Measurements from ENCODE around the gene ARHGDIG.
"Not testable (repeated sequence)": the region's sequence is repeated elsewhere in the genome, so short reads cannot be mapped to it uniquely, and the experiment has no call there.

Gene ARHGDIG

DNA sequence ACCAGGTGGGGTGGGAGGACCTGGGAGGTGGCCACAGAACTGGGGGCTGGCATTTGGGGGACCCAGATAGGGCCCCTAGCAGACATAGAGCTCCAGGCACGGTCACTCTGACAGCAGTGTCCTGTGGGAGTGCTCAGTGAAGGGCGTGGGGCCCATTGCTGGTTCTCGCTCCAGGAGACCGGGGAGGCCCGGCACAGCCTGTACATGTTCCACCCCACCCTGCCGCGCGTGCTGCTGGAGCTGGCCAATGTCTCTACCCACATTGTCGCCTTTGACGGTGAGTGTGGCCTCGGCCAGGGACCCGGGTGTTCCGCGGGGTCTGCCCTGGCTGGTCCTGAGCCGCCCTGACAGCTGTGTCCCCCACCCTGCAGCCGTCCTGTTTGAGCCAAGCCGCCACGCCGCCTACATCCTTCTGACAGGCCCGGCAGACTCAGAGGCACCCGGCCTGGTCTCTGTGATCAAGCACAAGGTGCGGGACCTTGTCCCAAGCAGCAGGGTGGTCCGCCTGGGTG is 15.9 kb upstream of the ARHGDIG start:
- no peak for DNase-seq (ENCODE audit: low read depth)

DNA sequence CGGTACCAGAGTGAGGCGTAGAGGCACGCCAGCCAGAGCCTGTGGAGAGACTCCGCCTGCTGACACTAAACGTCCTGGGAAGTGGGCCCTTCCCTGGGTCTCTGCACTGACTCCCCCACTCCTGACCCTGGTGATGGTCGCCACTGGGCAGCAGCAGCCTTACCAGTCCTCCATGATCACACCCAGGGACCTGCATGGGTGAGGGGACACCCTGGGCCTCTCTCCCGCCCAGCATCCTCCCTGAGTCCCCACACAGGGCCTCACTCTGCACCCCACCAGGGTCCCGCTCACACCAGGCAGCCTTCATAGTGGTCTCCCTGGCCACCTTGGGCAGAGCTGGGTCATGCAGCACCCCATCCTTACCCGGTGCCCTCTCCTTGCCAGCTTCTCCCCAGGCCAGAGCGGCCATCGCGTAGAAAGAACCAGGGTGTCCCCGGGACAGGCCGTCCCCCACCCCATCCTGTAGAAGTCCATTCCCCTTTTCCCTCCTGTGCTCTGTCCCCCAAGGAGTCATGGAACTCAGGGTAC is 15.3 kb upstream of the ARHGDIG start:
- no peak for DNase-seq (ENCODE audit: low read depth)

DNA sequence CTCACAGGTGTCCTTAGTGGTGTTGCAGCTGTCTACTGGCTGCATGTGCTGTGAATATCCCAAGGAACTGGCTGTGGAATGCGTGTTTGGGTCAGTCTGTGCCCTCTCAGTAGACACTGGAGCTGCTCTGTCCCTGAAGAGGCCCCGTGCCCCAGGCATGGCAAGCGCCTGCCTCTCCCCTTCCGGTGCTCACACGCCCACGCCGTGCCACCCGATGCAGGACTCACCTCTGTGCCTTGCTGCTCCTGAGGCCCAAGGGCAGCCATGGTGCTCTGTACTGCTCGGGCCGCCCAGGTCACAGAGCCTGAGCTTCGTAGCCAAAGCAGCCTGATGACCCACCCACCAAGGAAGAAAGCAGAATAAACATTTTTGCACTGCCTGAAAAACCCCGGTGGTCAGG is 14.7 kb upstream of the ARHGDIG start:
- DNase-seq (ENCODE audit: low read depth): no peak

DNA sequence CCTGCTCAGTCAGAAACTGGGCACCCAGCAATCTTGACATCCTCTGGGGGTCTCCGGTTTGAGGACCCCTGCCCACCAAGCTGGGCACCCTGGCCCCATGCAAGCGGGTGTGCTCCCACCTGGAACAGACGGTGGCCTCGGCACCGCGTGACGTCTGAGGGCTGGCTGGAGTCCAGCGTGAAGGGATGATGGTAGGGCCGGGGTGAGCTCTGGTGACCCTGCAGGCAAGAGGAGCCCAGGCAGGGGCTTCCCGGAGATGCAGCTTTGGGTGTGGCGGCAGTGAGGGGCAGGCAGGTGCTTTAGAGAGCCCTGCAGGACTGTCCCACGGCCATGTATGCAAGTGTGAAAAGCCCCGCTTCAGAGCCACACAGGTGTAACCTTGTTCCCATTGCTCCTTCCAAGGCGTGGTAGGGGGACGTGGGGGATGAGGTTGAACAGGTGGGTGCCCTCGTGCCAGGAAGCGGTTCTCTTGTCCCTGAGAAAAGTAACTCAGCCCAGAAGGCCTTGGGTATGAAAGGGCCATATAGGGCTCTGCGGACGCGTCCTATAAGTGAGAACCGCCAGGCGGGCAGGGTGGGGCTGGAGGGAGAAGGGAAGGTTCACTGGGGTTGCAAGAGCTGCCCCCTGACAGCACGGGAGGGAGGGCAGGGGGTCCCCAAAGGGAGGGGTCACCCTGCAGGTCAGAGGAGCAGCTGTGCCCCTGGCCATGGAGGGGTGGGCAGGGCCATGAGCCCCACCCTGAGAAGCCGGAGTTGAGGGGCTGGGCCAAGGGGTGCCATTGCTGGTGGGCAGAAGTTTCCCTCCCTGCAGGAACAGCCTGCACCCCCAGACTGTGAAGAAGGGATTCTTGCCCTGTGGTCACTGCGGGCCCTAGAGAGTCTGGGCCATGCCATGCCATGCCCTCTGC is 13.9 kb upstream of the ARHGDIG start:
- DNase-seq (ENCODE audit: low read depth): no peak

DNA sequence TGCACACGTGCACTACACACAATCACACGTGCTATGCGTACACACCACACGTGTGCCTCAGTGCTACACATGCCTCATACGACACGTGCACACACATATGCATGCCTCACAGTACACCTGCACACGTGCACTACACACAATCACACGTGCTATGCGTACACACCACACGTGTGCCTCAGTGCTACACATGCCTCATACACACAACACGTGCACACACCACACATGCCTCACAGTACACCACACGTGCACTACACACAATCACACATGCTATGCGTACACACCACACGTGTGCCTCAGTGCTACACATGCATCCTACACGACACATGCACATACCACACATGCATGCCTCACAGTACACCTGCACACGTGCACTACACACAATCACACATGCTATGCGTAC is 12.8 kb upstream of the ARHGDIG start:
- DNase-seq (ENCODE audit: low read depth): not testable (repeated sequence)

DNA sequence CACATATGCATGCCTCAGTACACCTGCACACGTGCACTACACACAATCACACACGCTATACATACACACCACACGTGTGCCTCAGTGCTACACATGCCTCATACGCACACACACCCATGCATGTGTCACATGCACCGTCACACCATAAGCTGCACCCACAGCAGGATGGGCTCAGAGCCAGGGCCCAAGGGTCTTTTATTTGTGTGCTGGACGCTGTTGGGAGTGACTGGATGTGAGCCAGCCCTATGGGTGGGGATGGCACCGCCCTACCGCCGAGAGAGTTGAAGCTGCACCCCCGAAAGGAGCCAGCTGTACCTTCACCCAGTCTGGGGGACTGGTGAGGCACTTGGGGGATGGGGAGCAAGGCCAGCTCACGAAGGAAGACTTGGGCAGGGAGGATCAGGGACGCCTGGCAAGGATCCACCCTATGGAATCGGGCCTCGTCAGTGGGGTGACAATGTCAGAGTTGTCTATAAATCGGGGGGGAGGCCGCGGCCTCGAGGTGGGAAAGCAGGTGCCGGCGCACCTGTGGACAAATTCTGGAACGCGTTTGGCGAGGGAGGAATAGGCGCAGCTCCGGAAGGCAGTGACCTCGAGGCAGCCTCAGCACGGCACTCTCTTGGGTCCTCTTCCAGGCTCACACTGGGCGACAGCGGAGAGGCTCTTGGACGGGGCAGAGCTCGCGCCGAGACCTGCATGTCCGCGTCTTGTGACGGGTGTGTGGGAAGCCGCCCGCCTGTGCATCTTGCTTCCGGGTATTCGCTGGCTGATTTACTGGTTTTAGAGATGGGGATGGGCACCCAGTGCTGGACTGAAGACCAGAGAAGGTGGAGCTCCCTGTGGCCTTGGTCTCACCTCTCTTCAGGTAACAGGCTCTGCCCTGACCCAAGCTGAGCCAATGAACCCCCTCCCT is 12.0 kb upstream of the ARHGDIG start:
- no peak for DNase-seq (ENCODE audit: low read depth)

DNA sequence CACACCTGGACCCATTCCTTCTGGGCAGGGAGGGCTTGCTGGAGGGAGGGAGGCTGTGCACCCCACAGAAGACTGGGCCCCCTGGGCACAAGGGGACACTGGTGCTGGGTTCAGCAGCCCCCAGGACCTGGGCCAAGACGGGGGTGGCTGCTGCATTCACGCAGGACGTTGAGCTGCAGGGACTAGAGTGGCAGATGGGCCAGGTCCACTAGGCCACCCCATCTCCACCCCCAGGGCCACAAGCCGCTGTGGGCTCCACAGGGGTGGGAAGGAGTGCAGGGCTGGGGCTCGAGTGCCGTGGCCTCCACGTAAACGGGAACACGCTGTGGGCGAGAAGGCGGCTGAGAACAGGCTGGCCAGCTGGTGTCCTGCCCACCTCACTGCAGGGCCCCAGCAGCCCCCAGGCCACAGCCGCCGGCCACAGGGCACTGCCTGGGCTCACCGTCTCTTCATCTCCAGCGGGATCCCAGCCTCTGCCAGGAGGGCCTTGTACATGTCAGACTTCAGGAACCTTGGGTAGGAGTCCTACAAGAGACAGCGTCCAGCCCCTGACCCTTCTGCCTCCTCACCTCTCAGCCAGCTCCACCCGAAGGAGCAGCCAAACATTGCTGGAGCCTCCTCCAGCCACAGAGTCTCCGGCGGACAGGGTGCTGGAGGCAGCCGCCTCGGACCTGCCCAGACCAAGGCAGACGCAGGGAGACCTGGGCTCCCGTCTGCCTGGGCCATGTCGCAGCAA is 11.2 kb upstream of the ARHGDIG start:
- no peak for DNase-seq (ENCODE audit: low read depth)

DNA sequence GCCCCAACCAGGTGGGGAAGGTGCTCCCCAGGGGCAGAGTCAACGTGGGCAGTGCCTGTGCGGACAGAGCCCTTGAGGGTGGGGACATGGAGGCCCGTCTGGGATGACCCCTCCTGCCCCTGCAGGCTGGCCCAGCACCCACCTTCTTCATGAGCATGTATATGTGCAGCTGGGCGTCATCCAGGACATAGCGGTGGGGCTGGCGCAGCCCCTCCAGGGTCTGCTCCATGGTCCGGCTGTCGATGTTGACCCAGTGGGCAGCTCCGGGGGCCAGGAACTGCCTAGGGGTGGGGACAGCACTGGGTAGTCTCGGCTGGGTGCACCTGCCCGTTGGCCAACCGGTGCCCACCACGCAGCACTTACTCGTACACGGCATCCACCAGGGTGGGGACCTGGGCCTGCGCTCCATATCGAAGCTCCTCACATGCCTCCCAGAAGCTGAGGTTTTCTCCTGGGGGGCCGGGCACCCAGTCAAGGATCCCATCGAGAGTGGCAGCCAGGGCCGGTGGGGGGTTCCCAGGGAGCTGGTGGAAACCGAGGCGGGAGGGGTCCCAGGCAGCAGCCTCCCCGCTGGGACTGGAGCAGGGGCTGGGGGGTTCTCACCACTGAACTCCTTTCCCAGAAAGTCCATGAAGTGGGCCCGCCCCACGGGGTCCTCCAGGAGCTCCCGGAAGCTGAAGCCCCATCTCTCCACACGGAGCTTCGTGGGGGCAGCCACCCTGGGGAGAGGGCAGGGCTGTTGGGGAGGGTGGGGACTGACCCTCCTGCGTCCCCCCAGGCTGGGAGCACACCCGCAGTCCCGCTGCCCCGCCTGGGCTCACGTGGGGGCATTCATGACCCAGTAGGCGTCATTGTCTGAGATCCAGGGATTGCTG is 9.8 kb upstream of the ARHGDIG start:
- DNase-seq (ENCODE audit: low read depth): no peak

DNA sequence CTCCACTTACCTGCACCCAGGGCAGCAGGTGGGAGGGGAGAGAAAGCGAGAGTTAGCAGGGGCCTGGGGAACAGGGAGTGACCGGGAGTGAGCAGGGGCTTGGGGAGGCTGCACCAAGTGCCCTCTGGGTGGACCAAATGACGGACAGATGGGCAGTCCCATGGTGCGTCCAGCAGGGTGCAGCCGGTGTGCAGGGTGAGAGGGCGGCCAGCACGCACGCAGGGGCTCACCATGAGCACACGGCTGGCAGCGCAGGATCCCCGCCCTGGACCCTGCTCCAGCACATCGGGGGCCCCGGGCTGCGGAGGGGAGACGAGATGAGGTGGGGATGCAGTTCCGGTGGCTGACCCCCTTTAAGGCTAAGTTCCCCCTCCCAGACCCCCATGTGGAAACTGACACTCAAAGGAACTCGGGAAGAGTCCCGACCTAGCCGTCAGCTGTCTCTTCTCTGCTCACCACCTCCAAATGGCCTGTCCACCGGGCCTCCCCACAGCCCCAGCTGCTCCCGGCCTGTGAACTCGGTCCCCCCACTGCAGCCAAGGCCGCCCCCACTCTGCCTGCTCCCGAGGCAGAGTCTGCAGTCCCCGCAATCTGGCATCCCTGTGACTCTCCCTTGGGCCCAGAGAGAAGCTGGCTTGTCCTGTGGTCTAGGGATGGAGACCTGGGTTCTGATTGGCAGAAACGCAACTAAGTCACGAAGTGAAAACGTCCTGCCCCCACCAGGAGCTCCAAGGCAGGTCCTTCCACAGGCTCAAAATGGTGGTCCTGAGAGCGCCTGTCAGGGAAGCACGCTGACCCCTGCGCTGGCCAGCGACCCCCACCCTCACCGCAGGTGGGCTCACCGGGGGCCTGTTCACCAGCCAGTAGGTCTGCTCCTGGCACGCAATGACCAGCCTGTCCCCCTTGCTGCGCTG is 7.5 kb upstream of the ARHGDIG start:
- DNase-seq (ENCODE audit: low read depth): no peak

DNA sequence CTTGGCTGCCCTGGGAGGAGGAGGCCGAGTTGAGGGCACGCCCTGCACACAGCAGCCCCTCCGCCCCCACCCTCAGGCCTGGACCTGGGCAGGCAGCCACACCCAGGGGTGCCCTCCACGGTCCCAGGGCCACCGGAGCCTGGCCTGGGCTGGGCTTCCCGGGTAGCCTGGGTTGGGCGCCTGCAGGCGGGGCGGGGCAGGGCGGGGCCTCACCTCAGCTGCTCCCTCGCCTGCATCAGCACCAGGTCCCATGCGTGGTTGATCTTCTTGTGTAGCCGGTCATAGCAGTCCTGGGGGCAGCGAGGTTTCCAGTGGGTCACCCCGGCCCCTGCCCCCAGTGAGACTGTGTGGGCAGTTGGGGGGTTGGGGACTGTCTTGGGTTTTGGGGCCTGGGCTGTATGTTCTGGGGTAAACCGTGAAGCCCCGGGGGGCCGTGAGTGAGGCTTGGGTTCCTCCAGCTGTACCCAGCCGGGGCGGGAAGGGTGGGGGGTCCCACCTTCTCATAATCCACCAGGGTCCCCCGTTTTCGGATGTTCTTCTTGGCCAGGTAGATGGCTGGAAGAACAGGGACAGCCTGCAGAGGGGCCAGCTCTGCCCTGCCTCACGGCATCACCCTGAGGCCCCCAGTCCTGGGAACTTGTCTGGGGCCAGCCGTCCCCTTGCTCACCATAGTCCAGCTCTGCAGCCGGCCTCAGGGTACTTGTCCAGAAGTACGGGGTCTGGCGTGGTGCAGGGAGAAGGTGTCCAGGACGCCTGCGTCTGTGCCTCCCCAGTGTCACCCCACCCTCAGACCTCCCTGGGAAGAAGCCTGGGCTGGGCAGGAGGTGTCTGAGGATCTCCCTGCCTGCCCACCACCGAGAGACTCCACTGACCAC is 6.6 kb upstream of the ARHGDIG start:
- no peak for DNase-seq (ENCODE audit: low read depth)

DNA sequence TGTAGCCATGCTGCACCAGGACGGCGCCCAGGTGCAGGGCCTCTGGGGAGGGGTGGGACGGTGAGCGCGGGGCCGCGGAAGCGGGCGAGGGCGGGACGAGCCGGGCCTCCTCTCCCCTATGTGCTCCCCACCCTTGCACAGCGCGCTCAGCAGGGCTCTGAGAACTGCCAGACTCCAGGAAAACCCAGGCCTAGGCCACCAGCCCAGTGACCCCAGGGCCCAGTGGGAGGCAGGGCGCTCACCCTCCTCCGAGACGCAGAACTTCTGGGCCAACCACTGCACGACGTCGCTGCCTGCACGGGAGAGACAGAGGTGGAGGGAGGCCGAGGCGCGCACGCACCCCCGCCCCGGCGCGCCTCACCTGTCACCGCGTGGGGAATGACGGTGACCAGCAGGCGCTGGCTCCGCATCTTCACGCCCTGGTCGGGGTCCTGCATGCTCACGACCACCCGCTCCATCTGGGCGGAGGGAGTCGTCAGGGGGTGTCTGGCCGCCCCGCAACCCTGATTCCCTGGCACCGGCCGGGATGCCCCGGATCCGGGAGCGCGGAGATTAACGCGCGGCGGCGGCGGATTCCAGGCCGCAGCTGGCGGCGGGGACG is 5.2 kb upstream of the ARHGDIG start:
- DNase-seq (ENCODE audit: low read depth): no peak

DNA sequence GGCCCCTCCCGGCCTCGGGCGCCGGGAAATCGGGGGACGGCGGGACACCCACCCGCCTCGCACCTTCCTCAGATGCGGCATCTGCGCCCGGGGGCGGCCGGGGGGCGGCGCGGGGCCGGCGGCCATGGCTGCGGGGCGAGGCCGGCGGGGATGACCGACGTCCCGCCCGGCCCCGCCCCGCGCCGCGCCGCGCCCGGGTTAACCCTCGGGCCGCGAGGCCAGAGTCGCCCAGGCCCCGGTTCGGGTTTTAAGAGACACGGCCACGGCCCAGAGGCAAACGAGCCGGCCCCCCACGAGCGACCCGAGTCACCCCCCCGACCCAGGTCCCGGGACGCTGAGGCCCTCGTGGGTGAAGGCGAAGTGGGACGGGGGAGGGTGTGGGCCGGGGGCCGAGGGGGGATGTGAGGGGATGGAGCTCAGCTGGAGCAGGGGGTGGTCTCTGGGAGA is 4.6 kb upstream of the ARHGDIG start, which contains the start of gene RGS11:
Gene RGS11, minus strand, starts transcription at position 159 of the 447 bp plus-strand sequence. Its CDS starts 33 bp downstream, at position 126.
- no peak for DNase-seq (ENCODE audit: low read depth)

DNA sequence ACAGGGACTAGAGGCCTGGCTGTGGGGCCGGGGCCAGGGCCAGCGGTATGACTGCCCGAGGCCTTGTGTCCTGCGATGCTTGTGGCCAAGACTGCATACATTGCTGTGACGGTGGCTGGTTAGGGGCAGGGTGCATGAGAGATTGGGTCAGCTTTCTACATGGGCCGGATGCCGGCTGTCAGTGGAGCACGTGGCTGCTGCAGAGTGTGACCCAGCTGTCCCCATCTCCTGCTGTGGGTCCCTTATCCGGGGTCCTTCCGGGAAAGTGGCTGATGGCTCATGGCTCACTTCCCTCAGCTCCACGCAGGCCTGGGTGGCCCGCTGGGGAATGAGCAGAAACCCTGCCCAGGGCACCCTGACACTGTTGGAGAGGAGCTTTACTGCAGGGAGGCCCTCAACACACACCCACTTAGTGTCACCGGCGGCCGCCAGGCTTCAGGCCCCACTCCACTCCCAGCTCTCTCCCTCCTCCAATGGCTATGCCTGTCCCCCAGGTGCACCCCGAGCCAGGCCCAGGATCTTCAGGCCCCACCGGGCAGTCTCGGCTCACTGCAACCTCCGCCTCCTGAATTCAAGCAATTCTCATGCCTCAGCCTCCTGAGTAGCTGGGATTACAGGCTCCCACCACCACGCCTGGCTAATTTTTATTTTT is 3.8 kb upstream of the ARHGDIG start:
- DNase-seq (ENCODE audit: low read depth): no peak

DNA sequence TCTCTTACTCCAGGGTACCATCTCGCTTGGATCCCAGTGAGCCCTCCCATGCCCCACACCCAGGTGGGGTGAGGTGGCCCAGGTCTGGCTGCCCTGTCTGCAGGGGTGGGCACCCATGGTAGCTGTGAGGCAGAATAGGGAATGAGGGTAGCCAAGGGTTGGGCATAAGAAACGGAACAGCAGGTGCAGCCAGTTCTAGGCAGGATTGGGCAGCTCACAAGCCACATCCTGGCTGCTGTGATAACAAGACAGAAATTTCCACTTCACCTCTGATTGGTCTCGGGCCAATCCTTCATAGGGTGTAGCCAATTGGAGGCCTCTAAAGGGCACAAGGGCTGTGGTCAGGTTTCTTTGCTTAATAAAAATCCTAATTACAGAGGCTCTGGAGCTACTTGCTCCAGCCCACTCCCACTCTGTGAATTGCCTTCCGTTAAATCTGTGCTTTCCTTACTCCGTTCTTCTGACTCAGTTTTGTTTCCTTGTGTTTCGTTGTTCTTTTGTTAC is 1.5 kb upstream of the ARHGDIG start:
- DNase-seq (ENCODE audit: low read depth): no peak

DNA sequence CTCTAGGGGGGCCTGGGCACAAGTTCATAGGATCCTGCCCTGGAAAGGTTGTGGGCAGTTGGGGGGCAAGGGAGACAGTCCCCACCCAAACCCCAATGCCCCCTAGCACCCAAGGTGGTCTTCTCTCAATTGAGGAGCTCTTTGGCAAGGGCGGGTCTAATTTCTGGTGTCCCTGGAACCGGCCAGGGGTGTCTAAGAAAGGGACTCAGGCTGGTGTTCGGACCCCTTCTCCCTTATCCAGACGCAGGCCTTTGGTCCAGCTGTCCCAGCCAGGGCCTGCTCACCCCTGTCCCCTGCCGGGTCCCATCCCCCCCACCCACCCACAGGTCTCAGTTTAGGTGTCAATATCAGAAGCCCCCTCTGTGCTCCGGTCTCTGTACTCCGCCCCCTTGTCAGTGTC is 860 bp upstream of the ARHGDIG start:
- DNase-seq (ENCODE audit: low read depth): no peak

DNA sequence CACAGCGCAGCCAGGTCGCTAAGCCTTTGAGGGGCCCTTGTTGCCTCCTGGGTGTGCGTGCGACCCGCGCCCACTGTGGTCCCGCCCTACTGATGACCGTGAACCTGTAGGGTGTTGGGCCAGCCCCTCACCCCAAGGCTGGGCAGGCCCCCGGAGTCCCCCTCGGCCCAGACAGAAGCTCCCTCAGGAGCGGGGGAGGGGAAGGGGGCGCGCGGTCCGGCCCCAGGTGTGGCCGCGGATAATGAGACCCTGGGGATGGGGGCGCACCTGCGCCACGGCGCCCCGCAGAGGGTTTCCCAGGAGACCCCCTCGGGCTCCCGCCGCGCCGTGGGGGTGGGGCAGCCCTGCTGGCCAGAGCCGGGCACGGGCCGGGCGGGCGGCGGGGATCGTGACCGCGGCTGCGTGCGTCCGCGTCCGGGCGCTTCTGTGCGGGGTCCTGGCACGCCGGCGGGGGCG is 358 bp upstream of the ARHGDIG start:
- DNase-seq (ENCODE audit: low read depth): no peak

DNA sequence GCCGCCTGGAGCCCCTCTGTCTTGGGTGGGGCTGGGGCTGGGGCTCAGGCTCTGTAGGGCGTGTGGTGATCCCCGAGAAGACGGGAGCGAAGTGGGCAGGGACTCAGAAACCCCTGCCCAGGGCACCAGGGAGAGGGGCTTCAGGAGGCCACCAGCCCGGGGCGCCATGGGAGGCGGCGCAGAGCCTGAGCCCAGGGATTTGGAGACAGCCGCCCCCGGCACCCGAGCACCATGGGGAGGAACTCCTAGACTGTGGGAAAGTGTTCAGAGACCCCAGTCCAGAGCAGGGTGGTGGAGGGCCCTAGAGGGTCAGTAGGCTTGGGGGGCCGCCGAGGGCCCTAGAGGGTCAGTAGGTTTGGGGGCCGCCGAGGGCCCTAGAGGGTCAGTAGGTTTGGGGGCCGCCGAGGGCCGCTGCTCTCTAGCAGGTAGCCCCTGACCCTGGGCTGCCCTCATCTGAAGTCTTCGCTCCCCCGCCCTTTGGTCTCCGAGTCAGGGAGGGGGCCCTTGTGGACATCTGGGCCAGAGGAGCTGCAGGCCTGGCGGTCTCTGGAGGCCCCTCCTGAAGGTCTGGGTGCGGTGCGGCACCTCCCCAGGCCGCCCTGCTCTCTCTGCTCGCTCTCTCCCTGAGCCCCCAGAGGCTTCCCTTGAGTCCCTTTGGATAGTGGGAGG is 734 bp downstream of the ARHGDIG start:
- no peak for DNase-seq (ENCODE audit: low read depth)
